Measurements from ENCODE around the gene HCN1. TPM values are rescaled to one million over a fixed set of nuclear protein-coding genes. Genes with fewer than 3 reads are reported as not detected.
"Not testable (repeated sequence)": the region's sequence is repeated elsewhere in the genome, so short reads cannot be mapped to it uniquely, and the experiment has no call there.

Gene HCN1
- total and polyA plus RNA-seq, 2 of the 4 experiments (the other 2 are of a cell fraction): not detected

GRCh38 chr5:45371423-45371822 is 324.8 kb downstream of the HCN1 start:
- H3K9me1 ChIP-seq (ENCODE audit: insufficient read depth, low read length); DNase-seq; intact Hi-C loops (cut with micrococcal nuclease); BruUV-seq (replicated peaks); ATAC-seq (ENCODE audit: low read depth); CTCF ChIA-PET; H3K56ac ChIP-seq (ENCODE audit: extremely low read depth, insufficient read depth, low read length); H3K4me3 ChIP-seq (ENCODE audit: insufficient read depth, low read depth, low read length); H3K4me2 ChIP-seq (ENCODE audit: low read depth, low read length); H4K20me1 ChIP-seq (ENCODE audit: insufficient read depth, low read length); H3K36me3 ChIP-seq (ENCODE audit: control insufficient read depth, insufficient read depth, low read length); H2BK15ac ChIP-seq (ENCODE audit: low read depth, low read length); H2BK20ac ChIP-seq (ENCODE audit: low read depth, low read length); H2AFZ ChIP-seq (replicated peaks; ENCODE audit: low read length, poor library complexity); H3K23ac ChIP-seq (ENCODE audit: low read depth, low read length); H3K14ac ChIP-seq (replicated peaks; ENCODE audit: low read depth, low read length); dilution Hi-C loops (cut with HindIII; ENCODE audit: low sequenced_read_pairs, unreplicated experiment); H3K9me3 ChIP-seq (ENCODE audit: control insufficient read depth, insufficient read depth, low read length); H4K8ac ChIP-seq (ENCODE audit: low read depth in 2 of 2, low read length in 2 of 2); H3K18ac ChIP-seq (ENCODE audit: low read depth, low read length); H3K27me3 ChIP-seq (ENCODE audit: control insufficient read depth, insufficient read depth, low read length); H3K9ac ChIP-seq (ENCODE audit: low read depth, low read length); H2AK5ac ChIP-seq (ENCODE audit: low read depth, low read length); H3K4me1 ChIP-seq (ENCODE audit: control insufficient read depth, insufficient read depth, low read length); H4K91ac ChIP-seq (ENCODE audit: insufficient read depth, low read depth, low read length); H4K5ac ChIP-seq (ENCODE audit: low read depth, low read length); H2AK9ac ChIP-seq (replicated peaks; ENCODE audit: low read depth, low read length, poor library complexity); H3K27ac ChIP-seq (ENCODE audit: insufficient read depth, low read length); in situ Hi-C loops (cut with MboI; ENCODE audit: low sequenced_read_pairs); H2BK5ac ChIP-seq (ENCODE audit: low read depth, low read length, poor library complexity, severe bottlenecking); H2BK120ac ChIP-seq (ENCODE audit: low read depth, low read length); H3K79me1 ChIP-seq (ENCODE audit: low read depth in 1 of 2, low read length in 2 of 2); POLR2A ChIA-PET (ENCODE audit: unreplicated experiment); H3K4ac ChIP-seq (ENCODE audit: low read depth, low read length): not testable (repeated sequence)
- no CpG with 5 or more reads among the region's 8 CpGs for WGBS, 2 experiments (ENCODE audit: extremely low coverage in 2 of 2, insufficient read length in 1 of 2)

All from IMR-90 (cell line).